ENCODE data around the gene TOMM6.
A peak's percentile ranks its signal among the peaks of the same experiment; 100 is the strongest.
"Not testable (repeated sequence)": the region's sequence is repeated elsewhere in the genome, so short reads cannot be mapped to it uniquely, and the experiment has no call there.

The TOMM6 gene

GRCh38 chr6:41785689-41786450 lies 1.6 kb upstream of the TOMM6 start:
- DNase-seq = peak in 1 of 2 experiments; percentile 28

GRCh38 chr6:41786451-41787218 lies 859 bp upstream of the TOMM6 start:
- peak; percentile 92 to 94 for DNase-seq

DNA sequence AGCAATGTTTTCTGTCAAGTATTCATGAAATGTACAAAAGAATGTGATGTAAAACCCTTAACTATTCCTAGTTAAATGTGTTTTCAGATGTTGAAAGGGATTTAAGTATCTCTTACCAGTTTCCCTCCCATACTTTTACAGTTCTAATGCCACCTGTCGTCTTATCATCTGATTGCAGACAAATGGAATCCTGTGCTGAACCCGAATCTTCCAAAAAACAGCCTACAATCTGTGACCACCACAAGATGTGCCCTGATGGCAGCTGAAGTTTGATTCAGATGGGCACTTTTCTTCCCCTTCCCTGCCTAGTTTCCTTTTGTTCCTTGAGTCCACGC lies 1.9 kb downstream of the TOMM6 start:
- no peak for DNase-seq

- no peak for DNase-seq
Observed at GRCh38 chr6:41790045-41790444, 2.6 kb downstream of the TOMM6 start.

- DNase-seq = no peak
Observed at GRCh38 chr6:41791305-41791704, 3.8 kb downstream of the TOMM6 start.

DNA sequence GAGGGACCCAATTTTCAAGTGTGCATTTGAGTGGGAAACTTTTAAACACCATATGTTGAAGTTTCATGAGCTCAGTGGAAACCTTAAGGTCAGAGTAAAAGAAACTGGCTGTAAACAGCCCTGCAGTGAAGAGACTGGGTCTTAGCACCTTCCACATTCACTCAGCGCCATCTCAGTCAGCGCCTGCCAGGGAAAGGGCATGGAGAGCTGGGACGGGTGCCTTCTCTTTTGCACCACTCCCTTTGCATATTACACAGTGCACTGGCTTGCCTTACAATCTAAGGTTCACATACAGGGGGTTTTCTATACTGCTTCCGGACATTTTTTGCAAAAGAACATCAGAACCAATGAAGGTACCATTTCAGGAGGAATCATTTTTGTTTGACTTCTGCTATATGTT lies 4.5 kb downstream of the TOMM6 start:
- DNase-seq = peak in 1 of 2 experiments; percentile 10

DNA sequence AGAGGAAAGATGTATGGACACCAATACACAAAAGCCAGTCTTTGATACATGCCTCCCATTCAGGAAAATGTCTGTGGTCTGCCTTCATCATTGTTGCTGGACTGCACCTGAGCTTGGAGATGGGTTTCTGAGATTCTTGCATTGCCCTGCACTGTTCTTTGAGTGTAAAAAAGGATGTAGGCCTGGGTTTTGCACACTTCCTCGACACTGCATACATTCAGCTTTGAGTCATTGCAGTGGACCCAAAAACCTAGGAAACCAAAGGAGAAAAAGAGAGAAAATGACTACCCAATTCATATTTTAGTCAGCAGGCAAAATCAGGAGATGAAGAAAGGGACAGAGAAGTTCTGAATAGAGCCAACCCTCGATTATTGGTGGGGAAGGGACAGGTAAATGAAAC lies 9.0 kb downstream of the TOMM6 start:
- no peak for DNase-seq

- DNase-seq = no peak
Observed at GRCh38 chr6:41798901-41799558, 11.5 kb downstream of the TOMM6 start.

DNA sequence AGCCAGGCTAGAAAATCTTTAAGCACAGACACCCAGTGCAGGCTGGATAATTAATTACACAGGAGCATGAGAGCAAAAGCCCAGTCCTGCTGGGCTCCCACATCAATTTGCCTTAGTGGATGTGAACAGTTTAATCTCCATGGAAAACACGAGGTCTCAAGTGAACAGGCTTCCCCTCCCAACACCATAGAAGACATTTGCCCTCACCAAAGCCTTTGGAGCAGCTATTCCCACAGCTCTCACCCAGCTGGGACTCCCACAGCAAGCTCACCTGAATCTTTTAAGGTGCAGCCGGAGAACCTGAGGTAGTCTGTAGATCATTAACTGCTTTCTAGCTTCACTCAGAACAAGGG lies 12.0 kb downstream of the TOMM6 start:
- DNase-seq = no peak

GRCh38 chr6:41801380-41801779 lies 13.9 kb downstream of the TOMM6 start:
- DNase-seq = no peak

DNA sequence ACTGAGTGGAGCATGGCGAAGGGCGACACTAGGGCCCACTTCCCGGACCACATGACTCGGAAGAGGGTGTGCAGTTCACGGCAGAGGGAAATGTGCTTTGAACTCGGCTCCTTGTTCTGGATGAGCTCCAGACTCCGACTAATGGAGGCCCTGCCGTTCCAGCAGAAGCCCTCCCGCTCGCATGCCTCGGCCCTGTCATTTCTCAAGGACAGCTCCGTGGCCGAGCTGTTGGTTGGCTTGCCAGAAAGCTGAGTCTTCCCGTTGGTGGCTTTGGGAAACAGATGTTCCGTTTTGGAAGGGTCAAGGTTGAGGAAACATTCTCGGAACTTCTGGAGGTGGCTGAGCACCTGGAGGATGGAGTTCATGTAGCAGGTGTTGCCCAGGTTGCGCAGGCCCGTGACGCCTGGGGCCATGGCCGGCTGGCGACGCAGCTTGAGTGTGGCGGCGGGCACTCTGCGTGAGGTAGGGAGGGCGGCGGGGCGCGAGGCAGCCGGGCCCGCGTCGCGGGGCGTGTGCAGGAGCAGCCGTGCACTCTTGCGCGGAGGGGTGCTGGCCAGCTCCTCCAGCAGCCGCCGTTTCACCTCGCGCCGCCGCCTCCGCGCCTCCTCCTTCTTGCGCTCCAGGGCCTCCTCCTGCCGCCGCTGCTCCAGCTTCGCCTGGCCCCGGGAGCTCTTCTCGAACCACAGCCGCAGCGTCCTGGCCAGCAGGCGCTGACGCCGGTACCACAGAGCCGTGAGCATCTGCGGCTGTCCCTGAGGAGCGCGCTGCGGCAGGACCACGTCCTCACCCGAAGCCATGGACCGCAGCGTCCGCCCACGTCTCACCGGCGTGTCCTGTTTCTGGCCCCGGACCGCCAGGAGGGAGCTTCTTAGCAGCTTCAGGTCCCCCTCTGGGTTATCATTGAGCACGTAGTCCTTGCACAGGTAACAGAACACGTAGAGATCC lies 18.6 kb downstream of the TOMM6 start:
- DNase-seq = no peak

- no peak for DNase-seq
Observed at GRCh38 chr6:41811095-41811494, 23.6 kb downstream of the TOMM6 start.

- DNase-seq = not testable (repeated sequence)
Observed at GRCh38 chr6:41811946-41812345, 24.5 kb downstream of the TOMM6 start.

- DNase-seq = no peak
Observed at GRCh38 chr6:41813469-41813868, 26.0 kb downstream of the TOMM6 start.

DNA sequence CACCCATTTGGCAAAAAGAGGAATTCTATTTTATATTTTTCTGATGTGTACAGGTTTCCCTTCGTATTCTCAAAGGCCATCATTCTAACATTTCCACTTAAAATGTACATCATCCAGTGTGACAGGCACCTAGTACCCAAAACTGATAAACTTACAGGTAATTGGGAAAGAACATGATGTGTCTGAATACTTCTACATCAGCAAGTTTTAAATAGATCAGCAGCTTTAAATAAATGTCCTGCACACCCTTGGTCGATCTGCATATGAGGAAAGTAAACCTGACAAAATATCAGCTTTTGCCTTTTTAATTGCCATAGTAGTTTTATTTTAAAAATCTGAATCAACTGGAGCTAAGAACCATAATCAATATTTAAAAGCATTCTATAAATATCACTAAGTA lies 26.5 kb downstream of the TOMM6 start:
- DNase-seq = no peak

- no peak for DNase-seq
Observed at GRCh38 chr6:41814629-41815028, 27.1 kb downstream of the TOMM6 start.

DNA sequence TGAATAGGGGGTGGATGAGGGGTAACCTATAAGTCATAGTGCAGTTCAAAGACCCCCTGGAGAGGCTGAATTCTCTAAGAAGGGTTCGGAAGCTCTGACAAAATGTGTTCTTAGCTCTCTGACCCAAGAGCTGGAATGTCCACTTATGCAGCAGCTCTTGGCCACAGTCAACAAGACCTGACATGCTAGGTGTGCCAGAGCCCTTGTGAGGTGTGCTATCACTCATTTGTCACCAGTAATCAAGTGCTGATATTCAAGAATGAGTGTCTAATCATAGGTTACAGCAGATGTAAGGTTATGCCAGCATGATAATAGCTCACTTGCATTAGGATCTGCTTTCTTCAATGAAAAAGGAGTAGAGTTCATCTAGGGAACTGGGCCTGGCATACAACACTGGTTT lies 28.1 kb downstream of the TOMM6 start:
- DNase-seq = no peak

DNA sequence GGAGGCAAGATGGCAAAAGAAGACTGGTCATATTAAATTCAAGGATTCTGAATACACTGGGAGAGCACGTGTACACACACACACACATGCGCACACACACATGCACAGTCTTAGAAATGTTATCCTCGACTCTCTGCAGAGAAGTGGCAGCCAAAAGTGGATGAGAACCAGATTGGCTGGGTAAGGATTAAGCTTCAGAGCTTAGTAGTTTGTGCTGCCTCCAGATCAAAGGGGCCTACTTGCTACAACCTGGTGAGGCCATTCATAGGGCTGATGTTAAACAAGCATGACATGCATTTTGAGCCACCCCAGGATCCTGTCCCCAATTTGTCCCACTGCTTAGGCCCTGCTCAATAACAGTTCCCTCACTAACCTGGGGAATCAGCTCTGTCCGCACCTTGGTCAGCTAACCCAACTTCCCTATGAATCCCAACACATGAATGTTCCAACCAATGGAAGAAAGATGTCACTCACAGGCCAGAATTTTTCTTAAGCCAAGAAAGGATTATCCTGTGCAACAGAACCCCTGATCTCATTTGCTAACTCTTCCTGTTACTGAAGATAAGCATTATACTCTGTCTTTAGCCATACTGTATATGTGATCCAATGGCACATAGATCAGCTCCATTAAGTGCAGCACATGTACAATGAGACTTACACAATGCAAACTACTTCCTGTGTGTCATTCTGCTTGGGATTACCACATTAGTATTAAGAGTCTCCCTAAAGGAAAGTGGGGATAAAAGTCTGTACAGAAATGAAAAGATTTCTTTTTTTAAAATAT lies 31.0 kb downstream of the TOMM6 start:
- DNase-seq = no peak

DNA sequence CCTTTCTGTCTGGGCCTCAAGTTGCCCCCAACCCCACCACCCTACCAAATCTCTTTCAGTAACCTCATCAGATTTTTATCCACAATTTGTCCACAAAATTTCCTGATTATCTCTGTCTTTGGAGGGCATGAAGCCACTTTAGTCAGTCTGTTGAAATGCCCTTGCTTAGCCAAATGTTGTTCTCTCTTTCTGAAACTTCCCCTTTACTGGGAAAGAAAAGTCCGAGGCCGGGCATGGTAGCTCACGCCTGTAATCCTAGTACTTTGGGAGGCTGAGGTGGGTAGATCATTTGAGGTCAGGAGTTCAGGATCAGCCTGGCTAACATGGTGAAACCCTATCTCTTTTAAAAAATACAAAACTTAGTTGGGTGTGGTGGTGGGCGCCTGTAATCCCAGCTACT lies 33.8 kb downstream of the TOMM6 start:
- no peak for DNase-seq

DNA sequence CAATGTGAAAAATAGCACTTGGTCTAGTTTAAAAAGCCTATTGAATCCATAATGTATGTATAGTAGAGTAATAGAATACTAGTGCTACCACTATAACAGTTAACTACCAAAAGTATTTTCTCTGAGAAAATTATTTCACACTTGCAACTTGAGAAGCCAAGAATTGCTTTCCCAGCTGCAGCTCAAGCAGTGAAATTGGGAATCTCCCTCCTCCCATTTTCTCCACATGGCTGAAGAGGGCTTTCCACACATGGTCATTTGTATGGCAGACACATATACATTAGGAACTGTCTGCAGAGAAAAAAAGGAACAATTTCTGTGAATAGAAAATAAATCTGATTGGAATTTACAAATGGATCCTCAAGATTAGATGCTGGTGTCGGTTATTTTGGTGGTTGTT lies 34.5 kb downstream of the TOMM6 start:
- no peak for DNase-seq

DNA sequence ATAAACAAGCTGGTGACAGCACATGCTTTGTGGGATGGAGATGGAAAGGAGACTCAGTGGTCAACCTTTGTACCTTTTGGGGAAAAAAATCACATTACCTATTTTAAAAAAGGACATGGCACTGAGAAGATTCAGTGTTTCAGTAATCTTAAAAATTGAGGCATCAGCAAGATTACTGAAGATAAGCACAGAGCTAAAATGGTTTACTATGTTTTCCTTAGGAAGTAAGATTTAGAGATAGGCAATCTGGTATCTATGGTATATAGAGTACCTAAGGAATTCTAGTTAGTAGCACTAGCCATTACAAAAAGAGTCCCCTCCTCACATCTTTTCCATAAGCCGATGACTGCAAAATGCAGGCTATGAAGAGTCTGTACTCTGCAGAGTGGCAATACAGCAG lies 35.7 kb downstream of the TOMM6 start:
- DNase-seq = no peak

Measured in activated T-cell treated with anti-CD3 and anti-CD28 coated beads, Interleukin-2, amount 50 U/mL, for 48 hours (primary cell).